ENCODE measurements around the gene FAM151B.

DNA sequence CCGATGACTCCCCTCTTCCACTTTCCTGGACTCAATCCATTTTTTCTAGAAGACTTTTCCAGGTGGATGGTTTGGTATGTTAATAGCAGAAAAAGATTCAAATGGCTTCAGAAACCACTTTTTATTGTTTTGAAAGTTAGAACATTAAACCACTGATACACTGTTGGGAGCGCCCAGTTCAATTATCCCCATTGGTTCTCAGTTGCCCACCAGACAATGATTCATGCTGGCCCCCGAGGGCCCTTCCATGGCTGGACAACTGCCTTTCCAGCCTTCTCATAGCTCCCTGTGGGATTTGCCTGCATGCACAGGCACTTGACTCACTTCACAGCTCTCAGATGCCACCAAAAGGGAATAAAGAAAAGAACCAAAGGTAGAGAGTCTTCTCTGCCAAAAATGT, 103.5 kb downstream of the FAM151B start:
- TF ChIP-seq, protein P1, sequence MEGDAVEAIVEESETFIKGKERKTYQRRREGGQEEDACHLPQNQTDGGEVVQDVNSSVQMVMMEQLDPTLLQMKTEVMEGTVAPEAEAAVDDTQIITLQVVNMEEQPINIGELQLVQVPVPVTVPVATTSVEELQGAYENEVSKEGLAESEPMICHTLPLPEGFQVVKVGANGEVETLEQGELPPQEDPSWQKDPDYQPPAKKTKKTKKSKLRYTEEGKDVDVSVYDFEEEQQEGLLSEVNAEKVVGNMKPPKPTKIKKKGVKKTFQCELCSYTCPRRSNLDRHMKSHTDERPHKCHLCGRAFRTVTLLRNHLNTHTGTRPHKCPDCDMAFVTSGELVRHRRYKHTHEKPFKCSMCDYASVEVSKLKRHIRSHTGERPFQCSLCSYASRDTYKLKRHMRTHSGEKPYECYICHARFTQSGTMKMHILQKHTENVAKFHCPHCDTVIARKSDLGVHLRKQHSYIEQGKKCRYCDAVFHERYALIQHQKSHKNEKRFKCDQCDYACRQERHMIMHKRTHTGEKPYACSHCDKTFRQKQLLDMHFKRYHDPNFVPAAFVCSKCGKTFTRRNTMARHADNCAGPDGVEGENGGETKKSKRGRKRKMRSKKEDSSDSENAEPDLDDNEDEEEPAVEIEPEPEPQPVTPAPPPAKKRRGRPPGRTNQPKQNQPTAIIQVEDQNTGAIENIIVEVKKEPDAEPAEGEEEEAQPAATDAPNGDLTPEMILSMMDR (IDR thresholded peaks at IDR 0.05): no peak
- TF ChIP-seq EZH2 (IDR thresholded peaks at IDR 0.05) (no peak), EZH2phosphoT487 (IDR thresholded peaks at IDR 0.05) (no peak)

All from neural progenitor cell (in vitro differentiated cells).